ENCODE results near the gene KIRREL3.

The KIRREL3 gene

DNA sequence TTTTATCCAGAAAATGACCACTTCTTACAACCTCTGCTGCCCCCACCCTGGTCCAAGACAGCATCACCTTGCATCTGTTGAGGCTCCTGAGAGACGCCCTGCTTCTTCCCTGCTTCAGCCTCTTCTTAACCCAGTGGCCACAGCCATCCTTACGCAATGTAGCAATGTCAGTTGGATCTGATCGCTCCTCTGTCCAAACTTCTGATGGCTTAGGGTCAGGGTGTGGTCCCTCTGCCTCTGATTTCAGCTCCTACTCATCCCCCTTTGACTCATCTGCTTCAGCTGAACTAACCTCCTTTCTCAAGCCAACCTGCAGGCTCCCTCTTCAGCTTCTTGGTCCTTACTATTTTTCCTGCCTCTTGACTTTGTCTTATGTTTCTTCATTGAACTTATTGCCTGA, 280.8 kb downstream of the KIRREL3 start:
- Histone ChIP-seq H3F3A (ENCODE audit: insufficient read depth) (no peaks in the 10 kb centered on the region), H3K4me3 (ENCODE audit: insufficient read depth, low read length, poor library complexity, severe bottlenecking) (no peak overlapping the region), H3K36me3 (ENCODE audit: low read length) (no peaks in the 10 kb centered on the region), H3K79me2 (ENCODE audit: insufficient read depth, low read length) (no peaks in the 10 kb centered on the region), H3K9me3 (ENCODE audit: insufficient read depth, low read length) (no peaks in the 10 kb centered on the region), H3K9me2 (replicated peaks; ENCODE audit: insufficient read depth, low read length) (no peaks in the 10 kb centered on the region), H3K27ac (ENCODE audit: low read depth, low read length) (no peak overlapping the region), H3K27me3 (ENCODE audit: low read length) (no peaks in the 10 kb centered on the region), H3K9ac (ENCODE audit: low read length) (no peak overlapping the region), H2AFZ (ENCODE audit: low read depth, low read length, severe bottlenecking) (no peak overlapping the region), H3K4me2 (ENCODE audit: low read depth, low read length, poor library complexity, severe bottlenecking) (no peak overlapping the region), H4K20me1 (ENCODE audit: low read depth, low read length) (no peaks in the 10 kb centered on the region)
- TF ChIP-seq EZH2phosphoT487 (conservative IDR thresholded peaks at IDR 0.05; ENCODE audit: low read length) = no peak
- TF ChIP-seq, protein P1, sequence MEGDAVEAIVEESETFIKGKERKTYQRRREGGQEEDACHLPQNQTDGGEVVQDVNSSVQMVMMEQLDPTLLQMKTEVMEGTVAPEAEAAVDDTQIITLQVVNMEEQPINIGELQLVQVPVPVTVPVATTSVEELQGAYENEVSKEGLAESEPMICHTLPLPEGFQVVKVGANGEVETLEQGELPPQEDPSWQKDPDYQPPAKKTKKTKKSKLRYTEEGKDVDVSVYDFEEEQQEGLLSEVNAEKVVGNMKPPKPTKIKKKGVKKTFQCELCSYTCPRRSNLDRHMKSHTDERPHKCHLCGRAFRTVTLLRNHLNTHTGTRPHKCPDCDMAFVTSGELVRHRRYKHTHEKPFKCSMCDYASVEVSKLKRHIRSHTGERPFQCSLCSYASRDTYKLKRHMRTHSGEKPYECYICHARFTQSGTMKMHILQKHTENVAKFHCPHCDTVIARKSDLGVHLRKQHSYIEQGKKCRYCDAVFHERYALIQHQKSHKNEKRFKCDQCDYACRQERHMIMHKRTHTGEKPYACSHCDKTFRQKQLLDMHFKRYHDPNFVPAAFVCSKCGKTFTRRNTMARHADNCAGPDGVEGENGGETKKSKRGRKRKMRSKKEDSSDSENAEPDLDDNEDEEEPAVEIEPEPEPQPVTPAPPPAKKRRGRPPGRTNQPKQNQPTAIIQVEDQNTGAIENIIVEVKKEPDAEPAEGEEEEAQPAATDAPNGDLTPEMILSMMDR (IDR thresholded peaks at IDR 0.05; ENCODE audit: insufficient read depth, low read length, poor library complexity, severe bottlenecking) = no peak

DNA sequence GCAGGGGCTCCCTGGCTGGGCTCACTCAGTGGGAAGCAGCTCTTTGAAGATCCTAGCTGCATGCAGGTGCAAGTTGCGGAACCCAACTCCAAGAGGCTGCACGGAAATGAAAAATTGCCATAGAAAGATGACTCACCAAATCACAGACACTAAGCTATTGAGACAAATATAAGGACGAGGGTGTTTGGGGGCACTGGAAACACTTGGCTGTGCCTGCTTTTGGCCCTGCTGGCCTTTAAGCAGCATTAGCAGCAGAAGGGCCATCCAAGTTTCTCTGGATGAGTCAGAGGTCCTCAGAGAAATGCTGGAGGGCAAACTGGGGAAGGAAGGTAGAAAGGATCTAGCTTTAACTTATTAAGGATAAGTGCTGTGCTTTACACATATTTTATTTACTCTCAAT, 282.3 kb downstream of the KIRREL3 start:
- H3K4me2 ChIP-seq (ENCODE audit: low read depth, low read length, poor library complexity, severe bottlenecking) = no peak overlapping the region
- no peaks in the 10 kb centered on the region for H3K9me2 ChIP-seq (replicated peaks; ENCODE audit: insufficient read depth, low read length)
- H3K79me2 ChIP-seq (ENCODE audit: insufficient read depth, low read length) = no peaks in the 10 kb centered on the region
- H3K27ac ChIP-seq (ENCODE audit: low read depth, low read length) = no peak overlapping the region
- no peak overlapping the region for H3K4me3 ChIP-seq (ENCODE audit: insufficient read depth, low read length, poor library complexity, severe bottlenecking)
- no peaks in the 10 kb centered on the region for H4K20me1 ChIP-seq (ENCODE audit: low read depth, low read length)
- H3F3A ChIP-seq (ENCODE audit: insufficient read depth) = no peaks in the 10 kb centered on the region
- H3K9me3 ChIP-seq (ENCODE audit: insufficient read depth, low read length) = no peaks in the 10 kb centered on the region
- H2AFZ ChIP-seq (ENCODE audit: low read depth, low read length, severe bottlenecking) = no peak overlapping the region
- H3K36me3 ChIP-seq (ENCODE audit: low read length) = no peaks in the 10 kb centered on the region
- no peaks in the 10 kb centered on the region for H3K27me3 ChIP-seq (ENCODE audit: low read length)
- H3K9ac ChIP-seq (ENCODE audit: low read length) = no peak overlapping the region
- TF ChIP-seq, protein P1 (IDR thresholded peaks at IDR 0.05; ENCODE audit: insufficient read depth, low read length, poor library complexity, severe bottlenecking) = no peak
- no peak for TF ChIP-seq EZH2phosphoT487 (conservative IDR thresholded peaks at IDR 0.05; ENCODE audit: low read length)

DNA sequence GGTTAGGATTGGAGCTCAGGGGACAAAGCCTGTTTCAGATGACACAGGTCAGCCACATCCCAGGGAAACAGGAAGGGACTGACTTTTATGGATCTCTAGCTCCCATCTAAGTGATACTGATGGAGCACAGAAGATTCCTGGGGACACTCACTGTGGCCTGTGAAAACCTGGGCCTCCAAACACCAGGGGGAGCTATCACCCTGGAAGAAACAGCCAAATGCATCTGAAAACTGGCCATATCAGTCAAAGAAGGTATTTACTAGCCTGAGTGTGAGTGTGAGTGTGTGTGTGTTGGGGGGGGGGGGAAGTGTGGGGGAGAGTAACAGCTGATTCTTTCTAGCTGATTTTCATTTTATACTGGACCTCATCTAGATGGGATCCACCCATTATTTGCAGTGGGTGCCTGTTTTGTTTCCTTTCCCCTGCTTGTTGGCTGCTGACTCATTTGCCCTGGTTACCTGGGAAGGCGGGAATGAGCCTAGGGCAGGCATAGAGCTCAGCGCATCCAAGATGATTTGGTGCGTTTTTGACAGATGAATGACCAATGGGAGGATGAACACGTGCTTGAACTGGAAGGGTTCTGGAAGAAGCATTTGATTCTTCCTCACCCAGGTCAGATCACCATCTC, 284.0 kb downstream of the KIRREL3 start:
- H3K9ac ChIP-seq (ENCODE audit: low read length) = no peak overlapping the region
- H3K27ac ChIP-seq (ENCODE audit: low read depth, low read length) = no peak overlapping the region
- H4K20me1 ChIP-seq (ENCODE audit: low read depth, low read length) = no peaks in the 10 kb centered on the region
- no peak overlapping the region for H3K4me3 ChIP-seq (ENCODE audit: insufficient read depth, low read length, poor library complexity, severe bottlenecking)
- H3F3A ChIP-seq (ENCODE audit: insufficient read depth) = no peaks in the 10 kb centered on the region
- no peak for TF ChIP-seq EZH2phosphoT487 (conservative IDR thresholded peaks at IDR 0.05; ENCODE audit: low read length)
- TF ChIP-seq, protein P1 (IDR thresholded peaks at IDR 0.05; ENCODE audit: insufficient read depth, low read length, poor library complexity, severe bottlenecking) = peak; percentile 29
- no peak overlapping the region for H3K4me2 ChIP-seq (ENCODE audit: low read depth, low read length, poor library complexity, severe bottlenecking)
- H3K36me3 ChIP-seq (ENCODE audit: low read length) = no peaks in the 10 kb centered on the region
- H3K79me2 ChIP-seq (ENCODE audit: insufficient read depth, low read length) = no peaks in the 10 kb centered on the region
- no peak overlapping the region for H2AFZ ChIP-seq (ENCODE audit: low read depth, low read length, severe bottlenecking)
- no peaks in the 10 kb centered on the region for H3K9me2 ChIP-seq (replicated peaks; ENCODE audit: insufficient read depth, low read length)
- H3K9me3 ChIP-seq (ENCODE audit: insufficient read depth, low read length) = no peaks in the 10 kb centered on the region
- no peaks in the 10 kb centered on the region for H3K27me3 ChIP-seq (ENCODE audit: low read length)

Measured in SU-DHL-6 (cell line).